GM12891 (cell line): ENCODE measurements around the gene CREB3L1.

Experiments
- DNase-seq: peaks from one replicate; pipeline ENCODE4 v3.0.0; 2011; ENCODE audit warnings: low spot score; ENCODE audit not compliant: insufficient read length
- FAIRE-seq: peaks from 2 replicates; lab custom pipeline; 2011; peaks lifted over from hg19 to GRCh38; lab: Jason Lieb, UNC
- PAX5 ChIP-seq: IDR thresholded peaks from 2 replicates; pipeline ENCODE4 v1.6.1; 2011; ENCODE audit warnings: low read length, moderate library complexity, mild to moderate bottlenecking; ENCODE audit not compliant: insufficient read depth, severe bottlenecking
- POLR2A ChIP-seq: IDR thresholded peaks from 2 replicates; pipeline ENCODE4 v1.6.1; 2011; ENCODE audit warnings: low read depth, low read length, control low read depth
- POLR2AphosphoS5 ChIP-seq: IDR thresholded peaks from 2 replicates; pipeline ENCODE4 v1.6.1; 2011; ENCODE audit warnings: low read depth, low read length, control low read depth
- POU2F2 ChIP-seq: IDR thresholded peaks from 2 replicates; pipeline ENCODE4 v1.6.1; 2011; ENCODE audit warnings: low read depth, mild to moderate bottlenecking, control low read depth, low read length, moderate library complexity
- SPI1 ChIP-seq: IDR thresholded peaks from 2 replicates; pipeline ENCODE4 v1.6.1; 2011; ENCODE audit warnings: low read depth, low read length, control low read depth
- TAF1 ChIP-seq: IDR thresholded peaks from 2 replicates; pipeline ENCODE4 v1.6.1; 2011; ENCODE audit warnings: low read depth, low read length, control low read depth

CREB3L1 gene

GRCh38 chr11:46338988-46339666 is 61.7 kb downstream of the CREB3L1 start:
- TF ChIP-seq TAF1 (no peak), SPI1 (no peak), POU2F2 (no peak), POLR2A (no peak), PAX5 (no peak), POLR2AphosphoS5 (no peak)
- FAIRE-seq, result no peak
- no peak for DNase-seq

- no peak for FAIRE-seq
- no peak for TF ChIP-seq POLR2AphosphoS5
- no peak for TF ChIP-seq POU2F2
- no peak for TF ChIP-seq PAX5
- no peak for TF ChIP-seq SPI1
- TF ChIP-seq POLR2A, result no peak
- no peak for TF ChIP-seq TAF1
- no peak for DNase-seq
These were observed 62.4 kb downstream of the CREB3L1 start for GRCh38 chr11:46339816-46340215.

GRCh38 chr11:46341454-46341853 is 64.0 kb downstream of the CREB3L1 start:
- FAIRE-seq (no peak), DNase-seq (no peak)
- TF ChIP-seq TAF1 (no peak), PAX5 (no peak), SPI1 (no peak), POU2F2 (no peak), POLR2AphosphoS5 (no peak), POLR2A (no peak)

- FAIRE-seq (peak; percentile 71), DNase-seq (no peak)
- no peak for TF ChIP-seq POLR2AphosphoS5
These were observed 64.8 kb downstream of the CREB3L1 start for GRCh38 chr11:46342239-46342638.

- DNase-seq, result no peak
- FAIRE-seq, result no peak
- no peak for TF ChIP-seq TAF1
- TF ChIP-seq POLR2A, result no peak
- no peak for TF ChIP-seq POU2F2
- TF ChIP-seq PAX5, result no peak
- no peak for TF ChIP-seq SPI1
- no peak for TF ChIP-seq POLR2AphosphoS5
These were observed 66.1 kb downstream of the CREB3L1 start for GRCh38 chr11:46343520-46343919.

GRCh38 chr11:46345131-46345597 is 67.7 kb downstream of the CREB3L1 start:
- FAIRE-seq (peak; percentile 33), DNase-seq (peak; percentile 42)
- TF ChIP-seq TAF1 (no peak), SPI1 (peak; percentile 74)

- TF ChIP-seq TAF1 (no peak), POU2F2 (no peak), POLR2AphosphoS5 (no peak), POLR2A (no peak), SPI1 (no peak), PAX5 (no peak)
- FAIRE-seq (no peak), DNase-seq (no peak)
These were observed 68.5 kb downstream of the CREB3L1 start for GRCh38 chr11:46345881-46346484.

GRCh38 chr11:46346886-46347636 is 69.6 kb downstream of the CREB3L1 start, which contains the start of gene DGKZ:
Gene DGKZ (plus strand): TSS chr11:46347463. CDS start chr11:46347660, 197 bp downstream.
- peak; percentile 96 for FAIRE-seq

GRCh38 chr11:46347637-46348311 is 70.3 kb downstream of the CREB3L1 start:
- TF ChIP-seq POLR2A, result no peak
- TF ChIP-seq SPI1, result no peak
- no peak for TF ChIP-seq PAX5
- no peak for TF ChIP-seq POLR2AphosphoS5
- no peak for TF ChIP-seq TAF1
- no peak for TF ChIP-seq POU2F2
- peak; percentile 51 for FAIRE-seq
- no peak for DNase-seq

More at GRCh38 chr11:46346886-46347636, 69.6 kb downstream of the CREB3L1 start, which contains the start of gene DGKZ:
- TF ChIP-seq PAX5, result peak; percentile 18
- no peak for TF ChIP-seq SPI1
- DNase-seq, result peak; percentile 90
